ENCODE data around the gene VASH1. TPM values are rescaled to one million over a fixed set of nuclear protein-coding genes. Genes with fewer than 3 reads are reported as not detected.
"Not testable (repeated sequence)": the region's sequence is repeated elsewhere in the genome, so short reads cannot be mapped to it uniquely, and the experiment has no call there.

Gene VASH1
- polyA plus RNA-seq, 12 donors, result 36.8 to 64.5 (median 46.1) TPM; not detected in 1

DNA sequence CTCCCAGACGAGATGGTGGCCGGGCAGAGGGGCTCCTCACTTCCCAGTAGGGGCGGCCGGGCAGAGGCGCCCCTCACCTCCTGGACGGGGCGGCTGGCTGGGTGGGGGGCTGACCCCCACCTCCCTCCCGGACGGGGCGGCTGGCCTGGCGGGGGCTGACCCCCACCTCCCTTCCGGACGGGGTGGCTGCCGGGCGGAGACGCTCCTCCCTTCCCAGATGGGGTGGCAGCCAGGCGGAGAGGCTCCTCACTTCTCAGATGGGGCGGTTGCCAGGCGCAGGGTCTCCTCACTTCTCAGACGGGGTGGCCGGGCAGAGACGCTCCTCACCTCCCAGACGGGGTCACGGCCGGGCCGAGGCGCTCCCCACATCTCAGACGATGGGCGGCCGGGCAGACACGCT, 26.8 kb upstream of the VASH1 start:
- not testable (repeated sequence) for DNase-seq

- DNase-seq, result no peak
These were observed 24.8 kb upstream of the VASH1 start for GRCh38 chr14:76736514-76736913.

DNA sequence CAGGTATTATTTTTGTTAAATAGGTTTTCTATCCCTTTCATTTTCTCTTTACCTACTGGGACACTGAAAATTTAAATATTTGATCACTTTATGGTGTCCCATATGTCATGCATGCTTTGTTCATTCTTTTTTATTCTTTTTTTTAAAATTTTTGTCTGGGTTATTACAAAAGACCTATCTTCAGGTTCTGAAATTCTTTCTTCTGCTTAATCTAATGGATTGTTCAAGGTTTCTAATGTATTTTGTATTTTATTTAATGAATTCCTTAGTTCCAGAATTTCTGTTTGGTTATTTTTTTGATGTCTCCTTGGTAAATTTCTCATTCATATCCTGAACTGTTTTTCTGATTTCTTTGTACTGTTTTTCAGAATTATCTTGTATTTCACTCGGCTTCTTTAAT, 20.2 kb upstream of the VASH1 start:
- no peak for DNase-seq

GRCh38 chr14:76742185-76742584, 19.1 kb upstream of the VASH1 start:
- no peak for DNase-seq

DNA sequence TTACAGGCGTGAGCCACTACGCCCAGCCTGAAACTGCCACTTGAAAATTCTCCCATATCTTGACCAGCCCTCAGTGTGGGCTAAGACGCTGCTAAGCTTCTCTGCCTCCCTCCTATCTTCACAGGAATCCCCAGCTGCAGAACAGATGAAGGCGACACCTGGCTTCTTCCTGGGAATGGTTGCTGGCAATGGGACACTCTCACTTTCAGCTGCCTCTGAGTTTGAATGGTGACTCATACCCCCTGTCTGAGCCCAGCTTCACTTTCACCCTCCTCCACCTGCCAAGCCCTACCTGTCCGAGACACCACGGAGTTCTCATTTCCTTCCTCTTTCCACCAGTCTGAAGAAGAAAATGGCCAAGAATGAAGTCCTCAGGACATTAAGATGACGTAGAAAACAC, 18.3 kb upstream of the VASH1 start:
- no peak for DNase-seq

DNA sequence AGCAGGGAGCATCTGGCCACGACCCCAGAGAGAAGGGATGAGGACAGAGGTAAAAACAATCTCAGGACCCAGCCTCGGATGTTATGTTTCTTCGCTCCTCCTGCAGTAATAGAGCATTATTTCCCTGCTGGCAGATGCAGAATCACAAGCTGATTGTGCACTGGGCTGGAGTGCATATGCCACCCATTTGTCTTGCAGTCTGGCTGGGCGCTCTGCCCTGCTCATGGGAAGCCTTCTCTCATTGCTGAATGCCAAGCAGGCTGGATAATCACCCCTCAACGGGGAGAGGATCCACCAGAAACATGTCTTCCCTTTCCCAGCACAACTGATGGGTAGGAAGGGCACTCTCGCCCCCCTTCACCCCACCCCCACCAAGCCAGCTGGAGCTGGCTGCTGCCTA, 8.5 kb upstream of the VASH1 start:
- DNase-seq, result no peak

DNA sequence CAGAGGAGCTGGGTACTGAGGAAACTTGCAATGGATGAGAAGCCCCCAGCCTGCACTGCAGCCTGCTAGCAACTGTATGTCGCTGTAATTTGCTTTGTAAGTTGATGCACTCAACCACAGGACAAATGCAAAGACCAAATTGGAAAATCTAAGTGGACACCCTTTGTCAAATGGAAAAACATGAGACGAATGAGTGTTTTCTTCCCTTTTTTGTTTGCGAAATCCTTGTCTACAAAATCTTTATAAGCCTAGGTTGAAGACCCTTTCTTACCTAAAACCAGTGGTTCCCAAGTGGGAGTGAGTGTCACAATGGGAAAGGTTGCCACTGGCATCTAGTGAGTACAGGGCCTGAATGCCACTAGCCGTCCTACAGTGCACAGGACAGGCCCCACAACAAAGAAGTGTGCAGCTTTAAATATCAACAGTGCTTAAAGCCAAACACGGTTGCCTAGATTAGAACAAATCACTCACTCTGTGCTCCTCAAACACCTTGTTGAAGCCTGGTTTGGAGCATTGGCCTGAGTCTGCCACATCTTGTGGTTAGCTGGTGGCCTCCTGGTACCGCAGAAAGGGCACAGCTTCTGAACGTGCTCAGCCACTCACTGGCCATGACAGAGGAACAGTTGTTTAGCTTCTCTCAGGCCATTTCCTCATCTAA, 7.6 kb upstream of the VASH1 start:
- DNase-seq, result no peak

GRCh38 chr14:76754586-76754985, 6.7 kb upstream of the VASH1 start:
- DNase-seq, result no peak

DNA sequence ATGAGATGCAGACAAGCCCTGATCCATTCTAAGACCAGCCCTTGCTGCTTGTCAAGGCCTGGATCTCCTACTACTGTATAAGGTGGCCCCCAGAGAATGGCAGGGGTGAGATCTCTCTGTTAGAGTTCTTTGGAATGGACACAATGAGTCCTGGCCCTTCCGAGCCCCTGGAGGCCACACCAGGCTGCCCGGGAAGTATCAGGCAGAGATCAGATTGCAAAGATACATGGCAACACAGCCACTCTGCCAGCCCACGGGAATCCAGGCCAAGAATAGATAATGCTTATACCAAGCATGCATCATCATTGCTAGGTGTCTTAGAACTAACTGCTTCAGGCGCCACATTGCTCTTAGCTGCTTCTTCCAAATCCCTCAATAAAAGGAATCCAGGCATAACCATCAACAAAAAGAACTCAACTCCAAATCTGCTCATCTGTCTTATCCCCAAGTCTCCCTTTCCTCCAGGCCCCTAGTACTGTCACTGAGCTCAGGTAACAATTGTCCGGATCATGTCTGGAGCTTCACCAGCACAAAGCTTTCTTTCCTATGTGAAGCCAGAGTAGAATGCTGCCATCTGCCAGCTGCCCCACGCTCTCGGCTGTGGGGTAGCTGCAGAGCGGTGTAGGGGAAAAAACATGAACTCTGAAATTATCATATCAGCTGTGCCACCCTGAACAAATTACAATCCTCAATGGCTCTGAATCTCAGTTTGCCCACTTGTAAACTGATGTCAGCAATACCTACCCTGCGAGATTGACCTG, 5.5 kb upstream of the VASH1 start:
- DNase-seq, result no peak

GRCh38 chr14:76756371-76756750, 4.9 kb upstream of the VASH1 start:
- no peak for DNase-seq

- DNase-seq, result no peak
These were observed 1.7 kb upstream of the VASH1 start for GRCh38 chr14:76759589-76759988.

DNA sequence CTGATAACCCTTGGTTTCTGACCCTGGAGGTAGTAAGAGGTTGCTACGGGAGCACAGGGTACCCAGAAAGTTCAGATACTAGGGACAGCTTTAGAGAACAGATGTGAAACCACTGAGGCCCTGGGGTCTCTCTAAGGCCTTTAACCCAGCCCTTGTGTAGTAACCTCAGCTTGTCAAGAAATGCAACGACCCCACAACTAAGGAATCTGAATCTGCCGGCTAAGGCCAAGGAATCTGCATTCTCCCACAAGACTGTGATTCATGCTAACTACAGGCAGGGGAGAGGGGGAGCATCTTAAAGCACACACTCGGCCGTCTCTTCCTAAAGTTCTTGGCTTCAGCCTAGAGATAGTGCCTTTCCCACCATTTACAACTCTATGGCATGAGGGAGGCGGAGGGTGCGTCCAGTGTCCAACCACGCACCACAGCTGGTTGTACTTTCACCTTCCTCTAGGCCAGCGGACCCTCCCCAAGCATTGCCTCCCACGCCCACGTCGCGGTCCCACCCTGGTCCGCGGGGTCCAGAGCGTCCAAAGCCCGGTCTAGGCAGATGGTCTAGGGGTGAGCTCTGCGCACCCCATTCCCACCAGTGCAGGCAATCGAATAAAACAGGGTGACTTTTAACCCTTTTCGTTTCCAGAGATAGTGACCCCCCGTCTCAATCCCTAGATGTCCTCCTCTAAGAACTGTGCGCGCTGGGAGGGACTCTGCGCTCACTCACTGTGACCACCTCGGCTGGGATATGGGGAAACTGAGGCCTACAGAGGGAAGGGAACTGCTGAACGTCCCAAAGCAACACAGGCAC, 735 bp upstream of the VASH1 start:
- DNase-seq, result no peak

DNA sequence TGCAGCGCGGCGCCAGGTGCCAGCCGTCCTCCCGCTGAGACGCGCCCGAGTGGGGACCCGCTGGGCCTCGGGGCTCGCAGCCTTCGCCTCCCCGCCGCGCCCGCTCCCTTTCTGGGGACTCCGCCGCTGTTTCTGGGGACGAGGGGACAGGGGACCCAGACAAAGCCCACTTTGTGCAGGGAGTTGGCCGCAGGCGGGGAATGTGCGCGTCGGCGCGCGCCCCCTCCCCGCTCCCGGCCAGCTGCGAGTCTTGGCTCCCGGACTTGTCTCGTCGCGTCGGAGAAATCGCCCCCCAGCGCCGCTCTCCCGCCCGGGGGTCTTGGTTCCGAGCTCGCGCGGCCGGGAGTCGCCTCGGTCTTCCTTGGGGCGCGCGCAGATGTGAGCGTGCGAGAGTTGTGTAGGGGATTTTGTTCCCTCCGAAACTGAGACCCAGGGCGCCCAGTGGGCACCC, 717 bp downstream of the VASH1 start:
- no peak for DNase-seq

- no peak for DNase-seq
These were observed 1.3 kb downstream of the VASH1 start for GRCh38 chr14:76762411-76763095.

DNA sequence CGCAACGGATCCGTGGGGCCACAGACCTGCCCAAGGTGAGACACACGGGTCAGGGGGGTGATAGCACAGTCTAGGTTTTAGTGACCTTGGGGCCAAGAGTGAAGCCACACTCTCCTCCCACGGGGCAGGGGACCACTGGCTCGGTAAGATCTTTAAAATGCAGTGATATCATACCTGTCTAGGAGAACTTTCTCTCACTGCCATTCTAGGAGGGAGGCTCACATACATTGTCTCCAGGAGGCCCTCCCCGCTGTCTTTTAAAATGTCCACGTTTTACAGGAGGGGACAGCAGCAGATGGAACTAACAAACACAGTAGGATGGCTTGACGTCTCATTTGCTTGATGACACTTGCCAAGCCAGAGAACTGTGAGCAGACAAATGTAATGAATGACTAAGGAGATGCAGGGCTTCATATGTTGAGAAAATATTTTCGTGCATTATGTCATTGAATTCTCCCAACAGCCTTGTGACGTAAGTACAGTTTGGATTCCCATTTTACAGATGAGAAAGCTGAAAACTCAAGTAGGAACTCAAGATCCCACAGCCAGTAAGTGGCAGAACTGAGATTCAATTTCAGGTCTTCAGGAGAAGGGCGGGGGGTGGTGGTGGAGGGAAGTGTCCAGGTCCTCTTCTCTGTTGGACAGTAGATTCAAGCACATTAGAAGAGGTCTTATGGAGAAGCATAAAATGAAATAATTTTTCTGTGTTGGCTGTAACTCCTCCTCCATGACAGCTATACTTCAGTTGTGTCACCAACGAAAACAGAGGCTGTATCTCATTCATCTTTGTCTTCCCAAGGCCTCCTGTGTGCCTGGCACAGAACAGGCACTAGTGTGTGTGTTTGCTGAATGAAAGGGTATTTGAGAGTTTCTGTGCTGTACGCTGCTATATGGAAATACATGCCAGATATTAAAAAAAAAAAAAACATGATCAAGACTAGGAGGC, 2.1 kb downstream of the VASH1 start:
- DNase-seq, result no peak

DNA sequence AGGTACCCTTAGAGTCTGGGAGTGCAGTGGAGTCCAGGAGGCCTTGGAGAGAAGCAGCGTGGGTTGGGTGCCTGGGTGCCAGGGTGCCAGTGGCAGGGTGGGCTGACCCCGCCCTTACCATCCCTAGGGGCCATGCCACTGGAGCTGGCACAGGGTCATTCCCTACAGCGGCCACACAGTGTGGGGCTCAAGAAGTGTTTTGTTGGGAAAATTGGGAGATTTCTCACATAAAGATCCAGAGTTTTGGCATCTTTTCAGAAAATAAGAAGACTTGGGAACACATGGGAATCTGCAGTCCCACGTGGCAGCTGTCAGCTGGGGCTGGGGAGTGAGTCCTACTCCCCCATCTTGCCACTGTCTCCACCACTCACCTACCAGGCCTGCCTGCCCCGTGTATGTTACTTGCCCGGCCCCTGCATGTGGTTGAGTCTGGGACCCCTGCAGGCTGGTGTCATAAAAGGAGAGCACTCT, 4.2 kb downstream of the VASH1 start:
- DNase-seq, result no peak

GRCh38 chr14:76767681-76768656, 6.7 kb downstream of the VASH1 start:
- no peak for DNase-seq

DNA sequence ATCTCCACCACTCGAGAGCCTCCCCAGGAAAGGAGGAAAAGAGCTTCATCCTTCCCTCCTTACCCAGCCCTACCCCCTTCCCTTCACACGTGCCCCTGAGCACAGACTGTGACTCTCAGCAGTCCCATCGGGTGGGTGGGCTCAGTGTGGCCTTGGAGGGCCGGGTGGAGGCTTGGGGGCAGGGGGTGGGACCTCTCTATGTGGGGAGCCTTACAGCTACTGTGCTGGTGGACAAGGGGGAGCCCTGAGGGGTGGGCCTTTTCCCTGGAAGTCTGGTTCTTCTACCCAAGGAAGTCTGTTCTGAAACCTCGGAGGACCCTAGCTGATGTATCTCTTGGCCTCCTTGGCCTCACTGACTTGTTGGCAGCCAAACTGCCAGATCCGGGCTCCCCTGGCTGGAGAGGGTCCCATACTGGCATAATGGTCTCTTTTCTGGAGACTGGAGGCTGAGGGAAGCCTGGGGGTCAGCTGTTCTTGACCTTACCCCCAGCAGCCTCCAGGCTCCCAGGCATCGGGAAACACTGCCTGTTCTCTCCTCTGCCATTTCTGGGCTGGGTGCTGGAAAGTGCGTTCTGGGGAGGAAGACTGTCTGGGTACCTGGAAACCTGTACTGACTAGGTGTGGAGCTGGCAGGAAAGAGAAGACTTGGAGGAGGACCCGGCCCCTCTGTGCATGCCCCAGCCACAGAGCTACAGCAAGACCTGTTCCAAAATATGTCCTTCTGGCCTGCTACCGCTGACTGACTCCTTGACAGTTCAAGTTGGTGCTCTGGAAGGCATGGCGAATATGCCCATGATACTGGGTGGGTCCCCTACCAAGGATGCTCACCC, 7.6 kb downstream of the VASH1 start:
- DNase-seq, result no peak
